ENCODE measurements around the gene NKAIN1. TPM values are rescaled to one million over a fixed set of nuclear protein-coding genes. Genes with fewer than 3 reads are reported as not detected.

NKAIN1 gene
- total RNA-seq, 2 experiments from 2014 or later = not detected

GRCh38 chr1:31238986-31239613, 587 bp downstream of the NKAIN1 start:
- no peak overlapping the region for H3K27ac ChIP-seq (ENCODE audit: low read depth, low read length, poor library complexity, severe bottlenecking)
- ChIA-PET CTCF (ENCODE audit: unreplicated experiment) (no interaction called here), POLR2A (no interaction called here)
- peaks cover 6% of the 10 kb centered on the region for H3K4me1 ChIP-seq (ENCODE audit: insufficient read depth, low read length, poor library complexity, severe bottlenecking)
- no peak overlapping the region for H3K4me2 ChIP-seq (ENCODE audit: low read length)
- H3K9me3 ChIP-seq (ENCODE audit: low read length) = no peaks in the 10 kb centered on the region
- H4K20me1 ChIP-seq (ENCODE audit: insufficient read depth, low read length) = no peaks in the 10 kb centered on the region
- intact Hi-C loops (cut with micrococcal nuclease; ENCODE audit: unreplicated experiment) = no loop called here
- no peak for TF ChIP-seq EZH2phosphoT487 (IDR thresholded peaks at IDR 0.05; ENCODE audit: borderline replicate concordance, low read depth, low read length)
- TF ChIP-seq CTCF (conservative IDR thresholded peaks at IDR 0.05; ENCODE audit: low read length) = no peak
- no peaks in the 10 kb centered on the region for H3K36me3 ChIP-seq (ENCODE audit: insufficient read depth, low read length)
- H2AFZ ChIP-seq (ENCODE audit: low read length) = no peak overlapping the region
- DNase-seq (ENCODE audit: low spot score) = no peak
- no peaks in the 10 kb centered on the region for H3K79me2 ChIP-seq (ENCODE audit: insufficient read depth, low read depth, low read length)
- H3K4me3 ChIP-seq (ENCODE audit: low read depth, low read length, poor library complexity, severe bottlenecking) = no peak overlapping the region
- no peaks in the 10 kb centered on the region for H3K9me2 ChIP-seq (ENCODE audit: insufficient read depth, low read length)
- BruUV-seq (replicated peaks) = no TSS peak

GRCh38 chr1:31238612-31238985, 1.1 kb downstream of the NKAIN1 start:
- no peaks in the 10 kb centered on the region for H3K36me3 ChIP-seq (ENCODE audit: insufficient read depth, low read length)
- H3K9me3 ChIP-seq (ENCODE audit: low read length) = no peaks in the 10 kb centered on the region
- no peaks in the 10 kb centered on the region for H3K9me2 ChIP-seq (ENCODE audit: insufficient read depth, low read length)
- H3K4me1 ChIP-seq (ENCODE audit: insufficient read depth, low read length, poor library complexity, severe bottlenecking) = peaks cover 6% of the 10 kb centered on the region
- POLR2A ChIA-PET = no interaction called here
- TF ChIP-seq EZH2phosphoT487 (IDR thresholded peaks at IDR 0.05; ENCODE audit: borderline replicate concordance, low read depth, low read length) (no peak), CTCF (conservative IDR thresholded peaks at IDR 0.05; ENCODE audit: low read length) (no peak)
- no peaks in the 10 kb centered on the region for H4K20me1 ChIP-seq (ENCODE audit: insufficient read depth, low read length)
- intact Hi-C loops (cut with micrococcal nuclease; ENCODE audit: unreplicated experiment) = no loop called here
- DNase-seq (ENCODE audit: low spot score) = no peak
- BruUV-seq (replicated peaks) = no TSS peak
- H3K27ac ChIP-seq (ENCODE audit: low read depth, low read length, poor library complexity, severe bottlenecking) = no peak overlapping the region
- H3K4me3 ChIP-seq (ENCODE audit: low read depth, low read length, poor library complexity, severe bottlenecking) = no peak overlapping the region
- no peaks in the 10 kb centered on the region for H3K79me2 ChIP-seq (ENCODE audit: insufficient read depth, low read depth, low read length)
- H2AFZ ChIP-seq (ENCODE audit: low read length) = no peak overlapping the region
- CTCF ChIA-PET (ENCODE audit: unreplicated experiment) = no interaction called here
- H3K4me2 ChIP-seq (ENCODE audit: low read length) = no peak overlapping the region

GRCh38 chr1:31234870-31235269, 4.8 kb downstream of the NKAIN1 start:
- no peaks in the 10 kb centered on the region for H3K9me2 ChIP-seq (ENCODE audit: insufficient read depth, low read length)
- H3K36me3 ChIP-seq (ENCODE audit: insufficient read depth, low read length) = no peaks in the 10 kb centered on the region
- H3K4me3 ChIP-seq (ENCODE audit: low read depth, low read length, poor library complexity, severe bottlenecking) = no peak overlapping the region
- no peak overlapping the region for H3K4me2 ChIP-seq (ENCODE audit: low read length)
- no peak overlapping the region for H3K27ac ChIP-seq (ENCODE audit: low read depth, low read length, poor library complexity, severe bottlenecking)
- H3K9me3 ChIP-seq (ENCODE audit: low read length) = no peaks in the 10 kb centered on the region
- H2AFZ ChIP-seq (ENCODE audit: low read length) = no peak overlapping the region
- no peaks in the 10 kb centered on the region for H3K79me2 ChIP-seq (ENCODE audit: insufficient read depth, low read depth, low read length)
- no peak for DNase-seq (ENCODE audit: low spot score)
- BruUV-seq (replicated peaks) = no TSS peak
- CTCF ChIA-PET (ENCODE audit: unreplicated experiment) = no interaction called here
- intact Hi-C loops (cut with micrococcal nuclease; ENCODE audit: unreplicated experiment) = no loop called here
- no peaks in the 10 kb centered on the region for H3K4me1 ChIP-seq (ENCODE audit: insufficient read depth, low read length, poor library complexity, severe bottlenecking)
- POLR2A ChIA-PET = interaction anchor here (1.3 kb wide), 1 partner anchor 72 kb away, joined by 4 read pairs; no protein-coding TSS in a partner anchor
- TF ChIP-seq CTCF (conservative IDR thresholded peaks at IDR 0.05; ENCODE audit: low read length) (no peak), EZH2phosphoT487 (IDR thresholded peaks at IDR 0.05; ENCODE audit: borderline replicate concordance, low read depth, low read length) (no peak)
- no peaks in the 10 kb centered on the region for H4K20me1 ChIP-seq (ENCODE audit: insufficient read depth, low read length)

All from OCI-LY7 (cell line).